Measurements from ENCODE around the gene FAM168A. TPM values are rescaled to one million over a fixed set of nuclear protein-coding genes. Genes with fewer than 3 reads are reported as not detected.

FAM168A gene
- total RNA-seq, 1 donor = 28.2 TPM

DNA sequence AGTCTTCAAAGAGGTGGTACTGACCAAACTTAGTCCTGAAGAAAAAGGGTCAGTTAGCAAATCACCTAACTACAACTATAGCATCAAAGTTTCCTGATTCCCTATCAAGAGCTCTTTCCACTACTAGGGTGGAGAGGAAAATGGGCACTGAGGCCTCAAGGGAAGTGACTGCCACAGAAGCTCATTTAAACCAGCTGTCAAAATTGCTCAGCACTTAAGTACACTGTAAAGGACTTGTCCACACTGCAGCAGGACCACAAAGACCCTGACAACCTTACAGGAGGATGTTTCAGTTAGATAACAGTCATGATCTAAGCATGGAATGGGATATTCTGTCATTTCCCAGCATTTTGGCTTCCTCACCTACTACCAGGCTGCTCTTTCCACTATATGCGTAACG is 33.0 kb downstream of the FAM168A start:
- H3K27me3 ChIP-seq (ENCODE audit: insufficient read depth, low read length) = no peaks in the 10 kb centered on the region
- H3K36me3 ChIP-seq (ENCODE audit: insufficient read depth, low read length) = no peaks in the 10 kb centered on the region
- no peak overlapping the region for H3K27ac ChIP-seq (ENCODE audit: low read depth, low read length)
- TF ChIP-seq, protein P1, sequence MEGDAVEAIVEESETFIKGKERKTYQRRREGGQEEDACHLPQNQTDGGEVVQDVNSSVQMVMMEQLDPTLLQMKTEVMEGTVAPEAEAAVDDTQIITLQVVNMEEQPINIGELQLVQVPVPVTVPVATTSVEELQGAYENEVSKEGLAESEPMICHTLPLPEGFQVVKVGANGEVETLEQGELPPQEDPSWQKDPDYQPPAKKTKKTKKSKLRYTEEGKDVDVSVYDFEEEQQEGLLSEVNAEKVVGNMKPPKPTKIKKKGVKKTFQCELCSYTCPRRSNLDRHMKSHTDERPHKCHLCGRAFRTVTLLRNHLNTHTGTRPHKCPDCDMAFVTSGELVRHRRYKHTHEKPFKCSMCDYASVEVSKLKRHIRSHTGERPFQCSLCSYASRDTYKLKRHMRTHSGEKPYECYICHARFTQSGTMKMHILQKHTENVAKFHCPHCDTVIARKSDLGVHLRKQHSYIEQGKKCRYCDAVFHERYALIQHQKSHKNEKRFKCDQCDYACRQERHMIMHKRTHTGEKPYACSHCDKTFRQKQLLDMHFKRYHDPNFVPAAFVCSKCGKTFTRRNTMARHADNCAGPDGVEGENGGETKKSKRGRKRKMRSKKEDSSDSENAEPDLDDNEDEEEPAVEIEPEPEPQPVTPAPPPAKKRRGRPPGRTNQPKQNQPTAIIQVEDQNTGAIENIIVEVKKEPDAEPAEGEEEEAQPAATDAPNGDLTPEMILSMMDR (IDR thresholded peaks at IDR 0.05; ENCODE audit: extremely low read depth, low read depth, low read length) = no peak
- no peak for DNase-seq (ENCODE audit: insufficient read length, low spot score, missing footprints)
- H3K79me2 ChIP-seq (ENCODE audit: insufficient read depth, low read length) = peaks cover 38% of the 10 kb centered on the region
- no peak overlapping the region for H3K4me2 ChIP-seq (ENCODE audit: insufficient read depth, low read length)
- no peak overlapping the region for H3K4me3 ChIP-seq (ENCODE audit: insufficient read depth, low read length)
- peaks cover 16% of the 10 kb centered on the region for H4K20me1 ChIP-seq (ENCODE audit: insufficient read depth, low read length)
- peaks cover 11% of the 10 kb centered on the region for H3K4me1 ChIP-seq (ENCODE audit: insufficient read depth, low read length)
- H3K9me3 ChIP-seq (ENCODE audit: low read depth, low read length) = no peaks in the 10 kb centered on the region
- no peak overlapping the region for H2AFZ ChIP-seq (ENCODE audit: low read length)

DNA sequence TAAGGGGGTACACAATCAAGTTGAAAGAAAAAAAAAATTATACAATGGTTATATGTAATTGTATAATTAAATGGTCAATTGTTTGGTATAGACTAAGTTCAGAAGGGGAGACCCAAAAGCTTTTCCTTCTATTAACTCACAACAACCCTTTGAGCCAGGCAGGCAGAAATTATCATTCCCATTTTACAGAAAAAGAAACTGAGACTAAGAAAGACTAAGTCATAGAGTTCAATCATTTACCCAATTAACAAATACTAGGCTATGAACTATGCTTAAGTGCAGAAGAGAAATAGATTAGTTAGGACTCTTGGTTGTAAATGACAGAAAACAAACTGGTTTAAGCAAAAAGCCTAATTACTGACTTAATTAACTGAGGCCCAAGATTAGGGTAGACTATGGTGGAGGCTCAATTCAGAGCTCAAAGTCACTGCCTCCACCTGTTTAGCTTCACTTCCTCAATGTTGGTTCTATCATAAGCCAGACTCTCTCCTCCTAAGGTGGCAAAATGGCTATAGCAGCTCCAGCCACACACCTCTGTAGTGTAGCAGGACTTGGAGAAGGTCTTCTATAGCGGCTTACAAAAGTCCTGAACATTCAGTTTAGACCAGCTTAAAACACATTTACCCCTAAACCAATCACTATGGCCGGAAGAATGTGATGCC is 34.2 kb downstream of the FAM168A start:
- no peaks in the 10 kb centered on the region for H3K9me3 ChIP-seq (ENCODE audit: low read depth, low read length)
- H4K20me1 ChIP-seq (ENCODE audit: insufficient read depth, low read length) = peaks cover 21% of the 10 kb centered on the region
- no peaks in the 10 kb centered on the region for H3K36me3 ChIP-seq (ENCODE audit: insufficient read depth, low read length)
- no peak overlapping the region for H3K4me2 ChIP-seq (ENCODE audit: insufficient read depth, low read length)
- TF ChIP-seq, protein P1 (IDR thresholded peaks at IDR 0.05; ENCODE audit: extremely low read depth, low read depth, low read length) = no peak
- H3K4me3 ChIP-seq (ENCODE audit: insufficient read depth, low read length) = no peak overlapping the region
- peaks cover 11% of the 10 kb centered on the region for H3K4me1 ChIP-seq (ENCODE audit: insufficient read depth, low read length)
- no peak for DNase-seq (ENCODE audit: insufficient read length, low spot score, missing footprints)
- H2AFZ ChIP-seq (ENCODE audit: low read length) = no peak overlapping the region
- H3K27me3 ChIP-seq (ENCODE audit: insufficient read depth, low read length) = no peaks in the 10 kb centered on the region
- no peak overlapping the region for H3K27ac ChIP-seq (ENCODE audit: low read depth, low read length)
- peaks cover 32% of the 10 kb centered on the region for H3K79me2 ChIP-seq (ENCODE audit: insufficient read depth, low read length)

DNA sequence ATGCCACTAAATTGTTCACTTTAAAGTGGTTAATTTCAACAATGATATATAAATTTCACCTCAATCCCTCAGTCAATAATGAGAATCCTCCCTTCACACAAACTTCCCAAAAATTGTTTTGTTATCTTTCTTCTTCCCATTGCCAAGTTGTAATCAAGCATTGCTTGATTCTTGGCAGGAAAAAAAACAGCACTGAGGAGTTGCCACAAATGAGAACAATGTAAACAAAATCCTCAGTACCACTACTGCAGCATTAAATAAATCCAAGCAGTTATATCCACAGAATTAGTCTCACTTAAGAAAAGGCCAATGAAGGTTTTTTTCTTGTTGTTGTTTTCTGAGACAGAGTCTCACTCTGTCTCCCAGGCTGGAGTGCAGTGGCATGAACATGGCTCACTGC is 38.2 kb downstream of the FAM168A start:
- TF ChIP-seq, protein P1 (IDR thresholded peaks at IDR 0.05; ENCODE audit: extremely low read depth, low read depth, low read length) = no peak
- Histone ChIP-seq H2AFZ (ENCODE audit: low read length) (no peak overlapping the region), H3K36me3 (ENCODE audit: insufficient read depth, low read length) (no peaks in the 10 kb centered on the region), H3K27me3 (ENCODE audit: insufficient read depth, low read length) (no peaks in the 10 kb centered on the region), H3K9me3 (ENCODE audit: low read depth, low read length) (no peaks in the 10 kb centered on the region), H3K79me2 (ENCODE audit: insufficient read depth, low read length) (peaks cover 39% of the 10 kb centered on the region), H3K4me1 (ENCODE audit: insufficient read depth, low read length) (no peaks in the 10 kb centered on the region), H4K20me1 (ENCODE audit: insufficient read depth, low read length) (peaks cover 14% of the 10 kb centered on the region), H3K4me2 (ENCODE audit: insufficient read depth, low read length) (no peak overlapping the region), H3K27ac (ENCODE audit: low read depth, low read length) (no peak overlapping the region), H3K4me3 (ENCODE audit: insufficient read depth, low read length) (no peak overlapping the region)
- no peak for DNase-seq (ENCODE audit: insufficient read length, low spot score, missing footprints)

DNA sequence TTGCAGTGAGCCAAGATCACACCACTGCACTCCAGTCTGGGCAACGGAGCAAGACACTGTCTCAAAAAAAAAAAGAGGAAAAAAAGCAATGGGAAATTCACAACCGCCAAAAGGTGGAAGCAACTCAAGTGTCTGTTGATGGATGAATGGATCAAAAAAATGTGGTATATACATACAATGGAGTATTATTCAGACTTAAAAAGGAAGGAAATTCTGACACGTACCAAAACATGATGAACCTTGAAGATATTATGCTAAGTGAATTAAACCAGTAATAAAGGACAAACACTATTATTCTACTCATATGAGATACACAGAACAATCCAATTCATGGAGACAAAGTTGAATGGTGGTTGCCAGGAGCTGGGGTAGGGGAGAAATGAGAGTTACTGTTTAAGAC is 40.9 kb downstream of the FAM168A start:
- no peaks in the 10 kb centered on the region for H3K27me3 ChIP-seq (ENCODE audit: insufficient read depth, low read length)
- TF ChIP-seq, protein P1 (IDR thresholded peaks at IDR 0.05; ENCODE audit: extremely low read depth, low read depth, low read length) = no peak
- H3K4me1 ChIP-seq (ENCODE audit: insufficient read depth, low read length) = no peaks in the 10 kb centered on the region
- H2AFZ ChIP-seq (ENCODE audit: low read length) = no peak overlapping the region
- H3K79me2 ChIP-seq (ENCODE audit: insufficient read depth, low read length) = peaks cover 29% of the 10 kb centered on the region
- no peak overlapping the region for H3K4me3 ChIP-seq (ENCODE audit: insufficient read depth, low read length)
- DNase-seq (ENCODE audit: insufficient read length, low spot score, missing footprints) = no peak
- H4K20me1 ChIP-seq (ENCODE audit: insufficient read depth, low read length) = peaks cover 18% of the 10 kb centered on the region
- H3K36me3 ChIP-seq (ENCODE audit: insufficient read depth, low read length) = no peaks in the 10 kb centered on the region
- H3K27ac ChIP-seq (ENCODE audit: low read depth, low read length) = no peak overlapping the region
- no peak overlapping the region for H3K4me2 ChIP-seq (ENCODE audit: insufficient read depth, low read length)
- no peaks in the 10 kb centered on the region for H3K9me3 ChIP-seq (ENCODE audit: low read depth, low read length)

Data from osteoblast (primary cell).